Measurements from ENCODE around the gene LRRC3C.

LRRC3C gene

DNA sequence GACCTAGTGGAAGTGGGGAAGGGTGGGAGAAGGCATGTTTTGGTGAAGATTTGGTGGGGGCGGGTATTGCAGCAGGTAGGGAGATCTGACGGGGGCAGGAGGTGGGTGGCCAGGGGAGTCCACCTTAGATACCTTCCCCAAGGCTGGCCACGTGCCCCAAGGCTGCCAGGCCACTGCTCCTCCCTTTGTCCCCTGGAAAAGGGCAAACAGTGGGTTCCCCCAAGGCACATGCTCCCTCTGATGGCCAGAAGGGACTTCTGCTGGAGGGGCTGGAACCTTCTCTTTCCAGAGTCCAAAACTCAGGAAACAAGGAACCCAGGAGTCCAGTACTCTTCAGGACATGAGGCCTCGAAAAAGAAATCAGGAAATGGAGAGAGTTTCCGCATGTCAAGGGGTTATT lies 46.9 kb downstream of the LRRC3C start:
- DNase-seq (ENCODE audit: low spot score): no peak

DNA sequence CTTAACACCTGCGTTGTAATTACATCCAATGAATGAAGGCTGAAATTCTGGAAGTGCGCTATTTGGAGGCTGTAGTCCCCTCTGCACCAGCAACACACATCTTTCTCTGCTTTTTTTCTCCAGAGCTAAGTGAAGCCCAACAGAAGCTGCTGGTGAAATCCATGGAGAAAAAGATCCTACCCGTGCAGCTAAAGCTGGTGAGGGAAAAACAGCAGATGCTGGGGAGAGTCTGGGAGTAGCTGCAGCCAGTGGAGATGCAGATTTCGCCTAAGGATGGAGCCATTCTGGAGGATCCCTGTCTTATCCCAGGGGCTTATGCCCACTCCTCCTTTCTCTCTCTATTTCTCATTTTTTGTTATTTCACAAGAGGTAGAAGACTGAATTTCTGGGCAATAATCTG lies 48.3 kb downstream of the LRRC3C start:
- no peak for DNase-seq (ENCODE audit: low spot score)

GRCh38 chr17:39979016-39979670 lies 51.6 kb downstream of the LRRC3C start:
- DNase-seq (ENCODE audit: low spot score): peak; percentile 82

GRCh38 chr17:39979893-39980350 lies 52.4 kb downstream of the LRRC3C start:
- peak; percentile 30 for DNase-seq (ENCODE audit: low spot score)

DNA sequence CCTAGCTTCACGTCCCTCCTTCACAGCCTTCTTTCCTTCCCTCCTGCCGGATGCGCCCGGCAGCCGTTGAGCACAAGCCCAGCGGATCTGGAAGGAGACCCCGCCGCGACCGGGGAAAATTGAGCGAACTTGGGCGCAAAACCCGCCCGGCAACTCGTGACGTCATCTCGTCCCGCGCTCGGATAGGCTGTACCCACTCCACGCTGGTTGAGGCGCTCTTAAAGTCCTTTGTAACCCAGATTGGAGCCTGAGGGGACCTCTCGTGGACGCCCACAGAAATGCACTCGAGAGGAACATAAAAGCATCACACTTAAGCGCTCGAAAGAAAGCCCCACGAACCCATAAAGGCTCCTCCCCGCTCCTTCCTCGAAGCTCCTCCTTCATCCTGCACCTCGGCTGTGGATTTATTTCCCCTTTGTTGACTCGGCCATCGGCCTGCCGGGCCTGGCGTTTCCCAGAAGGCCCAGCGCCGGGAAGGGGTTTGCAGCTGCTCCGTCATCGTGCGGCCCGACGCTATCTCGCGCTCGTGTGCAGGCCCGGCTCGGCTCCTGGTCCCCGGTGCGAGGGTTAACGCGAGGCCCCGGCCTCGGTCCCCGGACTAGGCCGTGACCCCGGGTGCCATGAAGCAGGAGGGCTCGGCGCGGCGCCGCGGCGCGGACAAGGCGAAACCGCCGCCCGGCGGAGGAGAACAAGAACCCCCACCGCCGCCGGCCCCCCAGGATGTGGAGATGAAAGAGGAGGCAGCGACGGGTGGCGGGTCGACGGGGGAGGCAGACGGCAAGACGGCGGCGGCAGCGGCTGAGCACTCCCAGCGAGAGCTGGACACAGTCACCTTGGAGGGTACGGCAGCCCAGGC lies 53.0 kb downstream of the LRRC3C start, which contains the start of gene PSMD3:
TSS of gene PSMD3 (plus strand) at position 457 of the 856 bp plus-strand sequence. CDS start at position 621, 164 bp downstream.
- peak; percentile 96 for DNase-seq (ENCODE audit: low spot score)

- DNase-seq (ENCODE audit: low spot score): peak; percentile 28
These were observed 53.7 kb downstream of the LRRC3C start for GRCh38 chr17:39981207-39981741.

DNA sequence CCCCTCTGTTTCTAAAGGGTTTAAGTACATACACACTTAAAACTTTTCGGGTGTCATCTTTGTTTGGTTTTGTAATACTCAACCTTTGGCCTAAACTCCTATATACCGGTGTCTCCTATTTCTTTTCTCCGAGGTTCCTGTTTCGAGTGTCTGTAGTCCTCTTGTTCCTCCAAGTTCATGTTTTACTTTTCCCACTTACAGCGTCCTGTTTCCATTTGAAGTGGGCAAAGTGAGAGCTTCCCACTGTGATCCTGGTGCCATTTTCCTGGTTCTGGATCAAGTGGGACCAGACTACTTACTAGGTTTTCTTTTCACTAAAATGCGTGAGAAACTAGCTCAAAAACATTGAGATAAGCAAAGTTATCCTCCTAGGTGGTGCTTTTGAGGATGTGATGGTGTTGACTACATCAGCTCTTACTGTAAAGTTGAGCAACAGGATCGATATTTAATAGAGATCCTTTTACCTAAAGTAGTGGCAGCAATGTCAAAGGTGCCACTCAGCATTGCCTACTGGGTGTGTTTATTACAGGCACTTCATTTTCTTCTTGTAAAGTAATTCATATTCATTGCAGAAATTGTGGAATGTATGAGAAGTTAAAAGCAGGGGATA lies 54.3 kb downstream of the LRRC3C start:
- no peak for DNase-seq (ENCODE audit: low spot score)

- no peak for DNase-seq (ENCODE audit: low spot score)
These were observed 60.8 kb downstream of the LRRC3C start for GRCh38 chr17:39988206-39988810.

DNA sequence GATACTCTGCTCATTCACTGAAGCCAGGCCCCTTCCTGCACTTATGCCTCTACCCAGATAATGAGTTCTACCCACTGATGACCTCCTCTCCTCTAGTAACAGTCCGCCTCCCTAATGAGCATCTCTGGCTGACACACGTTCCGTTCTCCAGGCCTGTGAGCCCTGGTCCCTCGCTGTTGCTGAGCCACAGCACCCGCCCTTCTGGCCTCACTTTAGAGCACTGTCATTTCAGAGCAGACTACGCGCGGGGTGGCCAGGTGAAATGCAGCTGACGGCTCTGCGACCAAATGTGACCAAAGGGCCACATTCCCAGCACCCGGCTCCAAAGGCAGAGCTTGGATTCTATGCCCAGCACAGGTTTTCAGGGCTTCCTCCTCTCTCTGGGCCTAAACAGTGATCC lies 66.9 kb downstream of the LRRC3C start:
- no peak for DNase-seq (ENCODE audit: low spot score)
